Kidney tubule cell (primary cell): ENCODE measurements around the gene LAMA4.
A peak's percentile ranks its signal among the peaks of the same experiment; 100 is the strongest.
"Not testable (repeated sequence)": the region's sequence is repeated elsewhere in the genome, so short reads cannot be mapped to it uniquely, and the experiment has no call there.

ENCODE experiments used
- DNase-seq: peaks from one replicate; pipeline ENCODE4 v3.0.0-alpha.2; 2018; ENCODE audit warnings: low spot score

LAMA4 gene

GRCh38 chr6:112144145-112144926 is 110.0 kb downstream of the LAMA4 start:
- no peak for DNase-seq

- DNase-seq = no peak
Measured at GRCh38 chr6:112141707-112142106, 112.7 kb downstream of the LAMA4 start.

- DNase-seq = no peak
Measured at GRCh38 chr6:112139052-112139451, 115.3 kb downstream of the LAMA4 start.

GRCh38 chr6:112130878-112131277 is 123.5 kb downstream of the LAMA4 start:
- DNase-seq = no peak

- no peak for DNase-seq
Measured at GRCh38 chr6:112128208-112128607, 126.2 kb downstream of the LAMA4 start.

GRCh38 chr6:112123982-112124381 is 130.4 kb downstream of the LAMA4 start:
- DNase-seq = no peak

- DNase-seq = no peak
Measured at GRCh38 chr6:112122756-112123155, 131.6 kb downstream of the LAMA4 start.

- no peak for DNase-seq
Measured at GRCh38 chr6:112118034-112118433, 136.3 kb downstream of the LAMA4 start.

GRCh38 chr6:112117554-112117953 is 136.8 kb downstream of the LAMA4 start:
- peak; percentile 91 for DNase-seq

GRCh38 chr6:112116221-112116620 is 138.1 kb downstream of the LAMA4 start:
- peak; percentile 30 for DNase-seq

GRCh38 chr6:112114577-112115223 is 139.7 kb downstream of the LAMA4 start:
- no peak for DNase-seq

GRCh38 chr6:112113918-112114317 is 140.4 kb downstream of the LAMA4 start:
- no peak for DNase-seq

- DNase-seq = no peak
Measured at GRCh38 chr6:112113431-112113830, 140.9 kb downstream of the LAMA4 start.

GRCh38 chr6:112109262-112109661 is 145.1 kb downstream of the LAMA4 start:
- DNase-seq = no peak

GRCh38 chr6:112106562-112106961 is 147.8 kb downstream of the LAMA4 start:
- no peak for DNase-seq

GRCh38 chr6:112106026-112106425 is 148.3 kb downstream of the LAMA4 start:
- DNase-seq = not testable (repeated sequence)

GRCh38 chr6:112100561-112100960 is 153.8 kb downstream of the LAMA4 start:
- DNase-seq = no peak

GRCh38 chr6:112096901-112097300 is 157.5 kb downstream of the LAMA4 start:
- no peak for DNase-seq

- no peak for DNase-seq
Measured at GRCh38 chr6:112087916-112088315, 166.5 kb downstream of the LAMA4 start.

GRCh38 chr6:112087136-112087911 is 167.0 kb downstream of the LAMA4 start, which contains the start of the genes FAM229B and TUBE1:
TSS of gene FAM229B (plus strand) at chr6:112087591. CDS start at chr6:112099284, 11,693 bp downstream.
TSS of gene TUBE1 (minus strand) at chr6:112087482. CDS start at chr6:112087434, 48 bp downstream.
- peak; percentile 97 for DNase-seq

- DNase-seq = peak; percentile 65
Measured at GRCh38 chr6:112086744-112087135, 167.6 kb downstream of the LAMA4 start.

GRCh38 chr6:112085286-112086065 is 168.9 kb downstream of the LAMA4 start:
- DNase-seq = no peak
